Amniotic stem cell (primary cell): Measurements from ENCODE around the gene TRIM34.
"Not testable (repeated sequence)": the region's sequence is repeated elsewhere in the genome, so short reads cannot be mapped to it uniquely, and the experiment has no call there.

Experiments used
- DNase-seq: peaks from one replicate; lab custom pipeline; 2025; lab: John Stamatoyannopoulos, UW

Gene TRIM34

DNA sequence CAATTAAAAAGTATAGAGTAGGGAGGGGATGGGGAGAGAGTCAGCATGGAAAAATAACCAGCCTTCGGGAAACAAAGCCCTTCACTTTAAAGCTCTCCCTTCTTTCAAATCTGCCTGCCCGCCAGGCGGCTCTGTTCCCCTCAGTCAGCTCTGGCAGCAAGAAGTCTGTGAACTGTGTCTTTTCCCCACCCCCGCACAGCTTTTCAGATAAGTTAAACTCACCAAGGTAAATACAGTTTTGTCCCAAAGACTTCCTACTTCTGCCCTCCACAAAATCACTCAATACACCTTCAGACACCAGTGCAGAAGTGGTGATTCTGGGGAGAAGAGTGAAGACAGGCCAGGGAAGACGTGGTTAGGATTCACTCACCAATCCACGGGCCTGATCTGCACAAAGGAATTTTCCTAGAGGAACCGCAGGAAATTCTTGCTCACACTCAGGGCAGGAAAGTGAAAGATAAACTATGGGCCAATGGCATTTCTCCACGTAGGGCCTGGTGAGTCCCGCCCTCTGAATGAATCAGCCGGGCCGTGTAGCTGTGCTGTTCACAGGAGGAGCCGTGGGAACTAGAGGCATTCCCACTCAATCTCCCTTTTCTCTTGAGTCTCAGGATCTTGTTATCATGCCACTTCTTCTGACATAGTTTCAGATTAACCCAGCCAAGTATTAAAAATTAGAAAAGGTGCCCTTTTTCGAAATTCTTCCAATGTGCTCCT lies 60.0 kb downstream of the TRIM34 start, which contains the start of gene TRIM5:
Gene TRIM5, minus strand, starts transcription at position 429 of the 717 bp plus-strand sequence. CDS start 4,897 bp downstream, outside the sequence.
- DNase-seq = peak; percentile 92

DNA sequence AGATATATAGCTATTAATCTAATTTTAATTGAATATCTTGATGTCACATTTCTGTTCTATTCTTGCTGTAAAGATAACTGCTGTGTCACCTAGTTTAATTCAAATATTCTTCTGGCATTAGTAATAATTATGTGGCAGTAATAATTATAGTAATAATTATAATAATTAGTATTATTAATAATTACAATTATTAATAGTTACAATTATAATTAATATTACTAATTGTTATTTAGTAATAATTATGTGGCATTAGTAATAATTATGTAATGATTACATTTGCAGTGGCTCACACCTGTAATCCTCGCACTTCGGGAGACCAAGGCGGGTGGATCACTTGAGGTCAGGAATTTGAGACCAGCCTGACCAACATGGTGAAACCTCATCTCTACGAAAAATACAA lies 61.6 kb downstream of the TRIM34 start:
- no peak for DNase-seq

DNA sequence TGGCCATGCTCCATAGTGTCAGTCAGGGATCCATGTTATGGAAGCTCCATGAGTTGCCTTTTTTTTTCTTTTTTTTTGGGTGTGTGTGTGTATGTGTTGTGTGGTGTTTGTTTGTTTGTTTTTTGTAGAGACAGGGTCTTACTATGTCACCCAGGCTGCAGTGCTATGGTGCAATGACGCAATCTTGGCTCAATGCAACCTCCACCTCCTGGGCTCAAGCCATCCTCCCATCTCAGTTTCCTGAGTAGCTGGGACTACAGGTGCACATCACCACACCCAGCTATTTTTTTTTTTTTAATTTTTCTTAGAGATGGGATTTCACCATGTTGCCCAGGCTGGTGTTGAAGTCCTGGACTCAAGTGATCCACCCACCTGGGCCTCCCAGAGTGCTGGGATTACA lies 63.7 kb downstream of the TRIM34 start:
- no peak for DNase-seq

DNA sequence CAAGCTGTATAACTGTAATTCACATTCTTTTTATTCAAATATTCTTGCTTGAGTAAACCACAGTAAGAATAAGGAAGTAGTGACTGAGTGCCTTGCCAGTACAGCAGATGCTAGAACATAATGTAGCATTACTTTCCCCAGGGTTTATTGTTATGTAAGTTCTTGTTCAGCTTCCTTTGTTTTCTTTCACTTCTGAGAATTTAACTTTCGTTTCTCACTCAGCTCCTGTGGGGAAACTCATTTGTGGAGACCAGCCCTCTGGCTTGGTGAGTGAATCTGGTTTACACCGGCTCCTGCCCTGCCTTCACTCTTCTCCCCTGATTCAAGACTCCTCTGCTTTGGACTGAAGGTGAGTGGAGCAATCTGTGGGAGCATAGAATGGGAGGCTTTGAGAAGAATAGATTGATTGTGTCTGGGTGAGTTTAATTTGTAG lies 64.8 kb downstream of the TRIM34 start, which contains the start of gene TRIM22:
Gene TRIM22, plus strand, starts transcription at position 240 of the 433 bp plus-strand sequence. CDS start 6,443 bp downstream, outside the sequence.
- DNase-seq = no peak

DNA sequence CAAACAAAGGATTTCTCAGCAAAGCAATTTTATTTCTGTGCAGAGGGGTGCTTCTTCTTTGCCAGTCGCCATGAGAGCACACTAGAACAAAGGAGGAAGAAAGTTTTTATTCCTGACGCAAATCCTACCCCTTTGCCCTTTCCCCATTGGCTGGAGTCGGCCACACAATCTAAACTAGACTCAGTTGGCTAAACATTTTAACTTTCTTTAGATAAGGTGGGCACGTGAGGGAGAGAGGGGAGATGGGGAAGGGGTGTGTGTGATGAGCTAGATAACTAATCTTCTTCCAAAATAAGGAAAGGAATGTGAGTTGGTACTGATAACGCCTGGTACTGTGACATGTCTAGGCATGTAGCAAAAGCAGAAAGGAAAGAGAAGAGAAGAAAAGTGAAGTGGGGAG lies 65.4 kb downstream of the TRIM34 start:
- DNase-seq = no peak

DNA sequence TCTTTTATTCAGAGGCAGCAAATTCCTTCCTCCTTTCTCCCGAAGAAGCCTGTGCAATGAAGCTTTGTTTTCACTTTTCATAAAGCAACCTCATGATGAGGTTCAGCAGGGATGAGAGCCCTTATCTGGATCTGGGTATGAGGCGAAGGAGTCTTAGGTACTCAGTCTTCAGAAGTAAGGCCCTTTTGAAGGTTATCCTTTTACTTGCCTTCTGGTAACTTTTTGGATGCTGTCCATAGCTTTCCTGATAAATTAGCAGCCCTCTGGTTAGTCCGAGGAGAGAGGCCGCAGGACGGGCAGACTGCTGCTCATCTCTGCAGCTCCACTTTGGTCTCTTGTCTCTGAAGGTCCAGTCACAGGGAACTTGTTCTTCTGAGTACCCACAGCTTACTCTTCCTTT lies 65.9 kb downstream of the TRIM34 start:
- no peak for DNase-seq

DNA sequence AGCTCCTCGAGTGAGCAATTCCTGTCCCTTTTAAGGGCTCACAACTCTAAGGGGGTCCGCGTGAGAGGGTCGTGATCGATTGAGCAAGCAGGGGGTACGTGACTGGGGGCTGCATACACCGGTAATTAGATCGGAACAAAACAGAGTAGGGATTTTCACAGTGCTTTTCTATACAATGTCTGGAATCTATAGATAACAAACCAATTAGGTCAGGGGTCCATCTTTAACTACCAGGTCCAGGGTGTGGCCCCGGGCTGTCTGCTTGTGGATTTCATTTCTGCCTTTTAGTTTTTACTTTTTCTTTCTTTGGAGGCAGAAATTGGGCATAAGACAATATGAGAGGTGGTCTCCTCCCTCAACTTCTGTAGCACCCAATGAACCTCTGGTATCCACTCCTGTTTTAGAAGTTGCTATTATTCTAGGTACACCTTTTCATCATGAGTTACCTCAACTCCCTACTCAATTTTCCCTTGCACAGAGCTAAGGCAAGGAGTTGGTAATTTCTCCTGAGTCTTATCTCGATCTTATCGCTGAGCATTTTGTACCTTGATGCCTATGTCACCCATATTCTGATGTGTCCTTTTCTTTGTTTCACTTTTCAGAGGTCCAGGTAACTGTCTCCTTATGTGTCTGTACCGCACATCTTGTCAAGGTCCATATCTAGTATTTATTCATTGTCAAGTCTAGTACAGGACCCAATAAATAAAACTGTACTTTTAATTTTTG lies 66.6 kb downstream of the TRIM34 start:
- not testable (repeated sequence) for DNase-seq

DNA sequence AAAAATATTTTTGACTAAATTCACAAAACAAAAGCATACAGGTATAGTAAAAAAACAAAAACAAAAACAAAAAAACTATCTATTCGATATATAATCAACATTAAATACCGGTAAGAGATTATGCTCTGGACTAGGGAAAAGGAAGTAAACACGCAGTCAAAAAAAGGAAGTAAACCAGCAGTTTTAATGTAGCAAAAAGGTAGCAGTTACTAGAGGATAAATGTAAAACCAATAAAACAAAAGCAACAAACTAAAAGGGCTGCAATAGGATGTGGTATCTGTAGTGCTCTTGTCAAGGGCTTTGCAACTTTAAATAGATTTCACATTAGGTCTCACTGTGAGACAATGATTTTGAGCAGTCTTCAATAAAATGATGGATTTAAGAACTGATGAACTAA lies 67.2 kb downstream of the TRIM34 start:
- DNase-seq = no peak
